ENCODE measurements around the gene IL5RA. TPM values are rescaled to one million over a fixed set of nuclear protein-coding genes. Genes with fewer than 3 reads are reported as not detected.

The IL5RA gene
- total and polyA plus RNA-seq, 10 of the 15 experiments (the other 5 are each of a cell fraction or from before 2014, with no cell fraction given), result 0.04 to 0.53 (median 0.14) TPM; not detected in 6

- TF ChIP-seq CEBPB (IDR thresholded peaks at IDR 0.05; ENCODE audit: borderline replicate concordance in 1 of 2, low read depth in 2 of 2, low read length in 2 of 2) (no peak), HDGF (IDR thresholded peaks at IDR 0.05) (no peak), IKZF2 (IDR thresholded peaks at IDR 0.05) (no peak), EED (IDR thresholded peaks at IDR 0.05; ENCODE audit: low read depth) (0 out of 2 replicates have a peak, but pooled peaks have one; percentile 32), MAX (IDR thresholded peaks at IDR 0.05; ENCODE audit: low read depth, low read length) (no peak), YBX1 (IDR thresholded peaks at IDR 0.05) (no peak), TCF3 (IDR thresholded peaks at IDR 0.05; ENCODE audit: borderline replicate concordance, insufficient read depth, low read depth, low read length) (no peak), CREB1 (IDR thresholded peaks at IDR 0.05; ENCODE audit: low read depth) (no peak), SKIL (IDR thresholded peaks at IDR 0.05; ENCODE audit: low read depth, poor library complexity, severe bottlenecking) (no peak), MYC (IDR thresholded peaks at IDR 0.05; ENCODE audit: insufficient read depth, insufficient read length, insufficient replicate concordance, low read length, severe bottlenecking) (no peak), ZNF687 (IDR thresholded peaks at IDR 0.05) (no peak), CHD1 (IDR thresholded peaks at IDR 0.05; ENCODE audit: low read depth, low read length) (no peak), FOXM1 (IDR thresholded peaks at IDR 0.05; ENCODE audit: low read depth, low read length) (no peak), SIX5 (IDR thresholded peaks at IDR 0.05; ENCODE audit: low read depth, low read length, severe bottlenecking) (no peak), JUNB (IDR thresholded peaks at IDR 0.05) (peak; percentile 39; the same call in 1 of the 2 replicates), NR2F1 (conservative IDR thresholded peaks at IDR 0.05) (no peak), ETV6 (conservative IDR thresholded peaks at IDR 0.05 in 1 of 2, IDR thresholded peaks at IDR 0.05 in 1 of 2; ENCODE audit: borderline replicate concordance in 1 of 2, low read depth in 1 of 2) (peak in 1 of 2 experiments; percentile 40; a peak in 2 of 4 replicates), JUND (IDR thresholded peaks at IDR 0.05; ENCODE audit: low read depth, low read length) (no peak), NFIC (IDR thresholded peaks at IDR 0.05; ENCODE audit: low read depth, low read length) (peak; percentile 28; the same call in 1 of the 2 replicates), CREM (IDR thresholded peaks at IDR 0.05; ENCODE audit: low read depth) (peak; percentile 30; the same call in 1 of the 2 replicates), SP1 (IDR thresholded peaks at IDR 0.05; ENCODE audit: low read depth, low read length) (no peak), HDAC6 (IDR thresholded peaks at IDR 0.05; ENCODE audit: unreplicated experiment) (no peak), BRCA1 (IDR thresholded peaks at IDR 0.05; ENCODE audit: low read depth, low read length) (no peak), MYB (IDR thresholded peaks at IDR 0.05; ENCODE audit: borderline replicate concordance, low read depth, low read length) (no peak), ZBED1 (IDR thresholded peaks at IDR 0.05; ENCODE audit: borderline replicate concordance) (no peak), FOXK2 (IDR thresholded peaks at IDR 0.05) (no peak), ZNF622 (IDR thresholded peaks at IDR 0.05) (no peak), SUPT20H (IDR thresholded peaks at IDR 0.05; ENCODE audit: borderline replicate concordance, control insufficient read depth, low read depth, low read length) (no peak)
These were observed 9.2 kb upstream of the IL5RA start (continued) for GRCh38 chr3:3119393-3119851.

Data from GM12878 (cell line).